Measurements from ENCODE around the gene ECHDC1. TPM values are rescaled to one million over a fixed set of nuclear protein-coding genes. Genes with fewer than 3 reads are reported as not detected.

ECHDC1 gene
- polyA plus RNA-seq, 3 donors: 27.1 to 121 (median 77.8) TPM

- no peak overlapping the region for H3K27ac ChIP-seq (ENCODE audit: low read depth, low read length)
- WGBS, 3 donors: 79 to 98% (median 95%) methylated on average over 2 of the region's 2 CpGs
Observed at GRCh38 chr6:127298475-127298874, 44.9 kb downstream of the ECHDC1 start.

GRCh38 chr6:127297502-127298070 is 45.8 kb downstream of the ECHDC1 start:
- 88 to 96% (median 92%) methylated on average over 4 of the region's 4 CpGs for WGBS, 3 donors

GRCh38 chr6:127291495-127291894 is 51.9 kb downstream of the ECHDC1 start:
- H3K27ac ChIP-seq (ENCODE audit: low read depth, low read length): no peak overlapping the region
- WGBS, 3 donors: 43 to 63% (median 54%) methylated on average over 5 of the region's 5 CpGs

More at GRCh38 chr6:127297502-127298070, 45.8 kb downstream of the ECHDC1 start:
- H3K27ac ChIP-seq (ENCODE audit: low read depth, low read length): no peak overlapping the region

- 58 to 86% (median 76%) methylated on average over 4 of the region's 4 CpGs for WGBS, 3 donors
- H3K27ac ChIP-seq (ENCODE audit: low read depth, low read length): no peak overlapping the region
Observed at GRCh38 chr6:127290391-127291265, 52.8 kb downstream of the ECHDC1 start.

- no peak overlapping the region for H3K27ac ChIP-seq (ENCODE audit: low read depth, low read length)
- 76 to 80% (median 76%) methylated on average over 5 of the region's 5 CpGs for WGBS, 3 donors
Observed at GRCh38 chr6:127289934-127290333, 53.5 kb downstream of the ECHDC1 start.

GRCh38 chr6:127288705-127289104 is 54.7 kb downstream of the ECHDC1 start:
- no peak overlapping the region for H3K27ac ChIP-seq (ENCODE audit: low read depth, low read length)

GRCh38 chr6:127282184-127282583 is 61.2 kb downstream of the ECHDC1 start:
- 92 to 100% (median 96%) methylated on average over 1 of the region's 1 CpG for WGBS, 3 donors
- H3K27ac ChIP-seq (ENCODE audit: low read depth, low read length): no peak overlapping the region

- no peak overlapping the region for H3K27ac ChIP-seq (ENCODE audit: low read depth, low read length)
- 29 to 53% (median 51%) methylated on average over 1 of the region's 1 CpG for WGBS, 3 donors
Observed at GRCh38 chr6:127279815-127280214, 63.6 kb downstream of the ECHDC1 start.

DNA sequence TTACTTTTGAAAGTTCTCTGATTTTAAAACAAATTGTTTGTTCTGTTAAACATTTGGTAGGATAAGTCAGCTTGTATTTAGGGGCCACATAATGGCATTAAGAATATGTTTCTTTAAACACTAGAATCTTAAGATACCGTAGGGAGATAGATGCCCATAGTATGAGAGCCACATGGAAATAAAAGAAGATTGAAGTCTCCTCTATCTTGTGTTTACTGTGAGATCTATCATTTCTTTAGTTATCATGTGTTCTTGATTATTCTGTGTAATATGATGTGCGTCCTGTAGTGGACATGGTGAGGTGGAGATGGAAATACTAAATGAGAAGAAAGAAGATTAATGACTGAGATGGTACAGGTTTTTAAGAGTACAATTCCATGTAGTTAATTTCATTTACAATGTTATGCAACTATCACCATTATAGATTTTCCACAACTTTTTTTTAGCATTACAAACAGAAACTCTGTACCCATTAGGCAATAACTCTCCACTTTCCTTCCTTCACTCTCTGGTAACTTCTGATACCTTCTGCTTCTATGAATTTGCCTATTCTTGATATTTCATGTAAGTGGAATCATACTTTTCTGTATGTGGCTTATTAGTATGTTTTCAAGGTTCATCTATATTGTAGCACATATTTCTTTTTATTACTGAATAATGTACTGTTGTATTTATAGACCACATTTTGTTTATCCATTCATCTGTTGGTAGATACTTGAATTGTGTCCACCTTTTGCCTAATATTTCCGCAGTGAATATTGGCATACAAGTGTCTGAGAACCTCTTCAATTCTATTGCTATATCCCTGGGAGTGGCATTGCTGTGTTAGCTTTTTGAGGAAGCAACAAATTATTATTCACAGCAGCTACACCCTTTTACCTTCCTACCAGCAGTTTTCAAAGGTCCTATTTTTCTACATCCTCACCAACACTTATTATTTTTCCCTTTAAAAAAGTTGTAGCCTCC is 65.2 kb downstream of the ECHDC1 start:
- H3K27ac ChIP-seq (ENCODE audit: low read depth, low read length): no peak overlapping the region
- 90 to 96% (median 92%) methylated on average over 3 of the region's 3 CpGs for WGBS, 3 donors

GRCh38 chr6:127276331-127276730 is 67.1 kb downstream of the ECHDC1 start:
- no peak overlapping the region for H3K27ac ChIP-seq (ENCODE audit: low read depth, low read length)
- WGBS, 3 donors: 97 to 100% (median 98%) methylated on average over 1 of the region's 1 CpG

GRCh38 chr6:127273499-127273898 is 69.9 kb downstream of the ECHDC1 start:
- H3K27ac ChIP-seq (ENCODE audit: low read depth, low read length): no peak overlapping the region
- 89 to 94% (median 89%) methylated on average over 2 of the region's 2 CpGs for WGBS, 3 donors

DNA sequence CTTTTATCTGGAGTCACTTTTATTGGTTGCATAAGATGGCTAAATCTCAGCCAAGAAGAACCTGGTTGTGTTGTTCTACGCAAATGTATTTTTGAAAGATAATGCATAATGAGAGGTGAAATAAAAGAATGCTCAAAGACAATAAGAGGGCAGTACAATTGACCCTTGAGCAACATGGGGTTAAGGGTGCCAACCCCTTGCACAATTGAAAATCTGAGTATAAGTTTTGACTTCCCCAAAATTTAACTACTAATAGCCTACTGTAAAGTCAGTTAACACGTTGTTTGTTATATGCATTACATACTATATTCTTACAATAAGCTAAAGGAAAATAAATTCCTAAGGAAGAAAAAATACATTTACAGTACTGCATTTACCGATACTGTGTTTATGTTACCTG is 70.8 kb downstream of the ECHDC1 start:
- no peak overlapping the region for H3K27ac ChIP-seq (ENCODE audit: low read depth, low read length)
- WGBS, 3 donors: 82 to 95% (median 86%) methylated on average over 3 of the region's 3 CpGs

DNA sequence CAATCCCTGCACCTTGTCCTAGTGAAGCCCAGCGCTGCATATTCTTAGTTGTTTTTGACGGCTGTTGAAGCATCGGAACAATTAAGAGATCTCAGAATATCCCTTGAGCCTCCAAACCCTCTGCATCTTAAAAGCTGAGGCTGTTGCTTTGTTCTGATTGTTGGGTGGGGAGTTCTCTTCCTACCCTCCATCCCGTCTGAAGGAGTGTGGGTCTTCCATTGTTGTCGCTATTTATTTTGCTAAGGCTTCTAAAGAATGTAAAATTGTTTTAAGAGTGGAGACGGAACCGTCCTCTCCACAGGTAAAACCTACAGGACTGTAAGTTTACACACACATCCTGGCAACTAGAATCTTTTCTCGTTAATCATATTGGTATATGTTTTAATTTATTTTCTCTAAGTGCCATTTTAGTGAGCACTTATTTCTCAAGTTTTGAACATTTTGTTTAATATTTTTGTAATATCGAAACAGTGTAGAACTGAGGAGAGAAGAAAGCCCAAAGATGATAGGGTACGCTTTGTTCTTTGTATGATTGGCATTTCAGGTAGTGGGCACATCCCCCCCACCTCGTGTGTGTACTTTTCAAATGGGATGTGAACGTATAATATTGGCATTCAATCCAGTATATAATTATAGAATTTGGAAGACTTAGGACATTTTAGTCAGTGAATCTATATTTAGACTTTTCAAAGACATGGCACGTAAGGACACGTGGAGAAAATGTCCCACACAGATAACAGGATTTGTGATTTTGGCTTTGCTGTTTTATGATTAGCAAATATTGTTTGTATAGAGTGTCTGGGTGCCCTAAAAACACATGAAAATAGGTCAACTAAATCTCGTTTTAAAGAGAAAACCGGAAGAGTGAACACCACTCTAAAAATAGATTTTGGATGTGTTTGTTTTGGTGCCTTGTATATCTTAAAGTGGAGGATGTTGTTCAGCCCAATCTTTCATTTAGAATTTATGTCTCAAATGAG is 75.5 kb downstream of the ECHDC1 start:
- peak overlapping the region; percentile 100 for H3K27ac ChIP-seq (ENCODE audit: low read depth, low read length)
- 1 to 2% (median 2%) methylated on average over 16 of the region's 16 CpGs for WGBS, 3 donors

DNA sequence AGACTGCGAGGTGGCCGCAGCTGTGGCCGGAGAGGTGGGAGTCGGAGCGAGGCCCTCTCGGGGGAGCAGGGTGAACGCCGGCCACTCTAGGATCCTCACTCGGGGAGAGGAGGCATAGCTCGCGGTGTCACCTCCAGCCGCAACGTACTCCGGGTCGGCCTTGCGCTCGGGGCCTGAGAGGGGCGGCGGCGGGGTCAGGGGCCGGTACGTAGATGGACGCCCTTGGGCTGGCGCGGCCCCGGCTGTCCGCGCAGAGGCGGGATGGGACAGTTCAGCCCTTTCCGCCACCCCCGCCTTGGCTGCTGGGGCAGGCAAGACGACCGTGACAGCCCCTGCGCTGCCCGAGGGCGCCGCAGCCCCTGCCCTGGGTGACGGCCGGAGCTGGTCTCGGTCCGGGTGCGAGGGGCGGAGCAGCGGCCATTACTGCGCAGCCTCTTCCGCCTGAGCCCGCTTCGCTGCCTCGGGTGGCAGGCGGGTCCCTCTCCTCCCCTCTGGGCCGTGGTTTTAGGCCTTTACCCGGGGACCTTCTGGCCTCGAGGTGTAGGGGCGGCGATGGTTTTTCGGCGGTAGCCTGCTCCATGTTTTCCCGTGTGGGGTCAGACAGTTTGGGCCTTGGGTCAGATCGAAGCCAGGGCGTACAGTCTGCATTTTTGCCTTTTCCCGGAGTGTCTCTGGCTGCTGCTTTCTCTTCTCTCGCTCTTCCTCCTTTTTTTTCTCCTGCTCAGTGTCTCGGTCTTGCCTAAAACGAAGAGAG is 76.3 kb downstream of the ECHDC1 start:
- H3K27ac ChIP-seq (ENCODE audit: low read depth, low read length): peak overlapping the region; percentile 100
- WGBS, 3 donors: 0% methylated on average over 60 to 64 of the region's 64 CpGs

GRCh38 chr6:127266178-127266891 is 77.1 kb downstream of the ECHDC1 start, which contains the start of gene RNF146:
RNF146 (plus strand) TSS chr6:127266864; CDS start chr6:127280339, 13,475 bp downstream.
- 0 to 1% (median 0%) methylated on average over 39 to 40 of the region's 40 CpGs for WGBS, 3 donors
- H3K27ac ChIP-seq (ENCODE audit: low read depth, low read length): peak within 1 kb of the TSS; percentile 100

GRCh38 chr6:127263481-127263880 is 79.9 kb downstream of the ECHDC1 start:
- 64 to 69% (median 66%) methylated on average over 4 of the region's 4 CpGs for WGBS, 3 donors
- no peak overlapping the region for H3K27ac ChIP-seq (ENCODE audit: low read depth, low read length)

Measured in adipose tissue (tissue), 3 donors.